HepG2 (cell line): ENCODE results near the gene VGLL4. TPM values are rescaled to one million over a fixed set of nuclear protein-coding genes. Genes with fewer than 3 reads are reported as not detected.
A peak's percentile ranks its signal among the peaks of the same experiment; 100 is the strongest.

Source experiments
- ATAD3A ChIP-seq: sonication (generic); formaldehyde crosslinking; IDR thresholded peaks from 2 replicates; pipeline ENCODE4 v1.4.0; 2020; ENCODE audit warnings: missing genetic modification reagents
- ERF ChIP-seq: IDR thresholded peaks from 2 replicates; pipeline ENCODE4 v1.6.1; 2018; ENCODE audit warnings: missing biosample characterization, missing genetic modification reagents
- ISL2 ChIP-seq: sonication (generic); formaldehyde crosslinking; IDR thresholded peaks from 2 replicates; pipeline ENCODE4 v1.5.0; 2020; ENCODE audit warnings: missing genetic modification reagents
- KLF6 ChIP-seq: IDR thresholded peaks from 2 replicates; pipeline ENCODE4 v1.8.0; 2016; ENCODE audit warnings: missing biosample characterization, missing genetic modification reagents
- MLLT10 ChIP-seq: sonication (generic); formaldehyde crosslinking; IDR thresholded peaks from 2 replicates; pipeline ENCODE4 v1.4.0; 2020; ENCODE audit warnings: missing genetic modification reagents
- MTA1 ChIP-seq: sonication (generic); formaldehyde crosslinking; IDR thresholded peaks from 2 replicates; pipeline ENCODE4 v1.4.0; 2020; ENCODE audit warnings: missing genetic modification reagents, mild to moderate bottlenecking, borderline replicate concordance
- NR2F1 ChIP-seq, 2 experiments: fragments of 450-650 bp in 1 of 2; formaldehyde crosslinking in 1 of 2; IDR thresholded peaks; 2 replicates each; pipeline versions ENCODE4 v1.5.0 to v1.6.1; 2016 to 2020; ENCODE audit warnings: mild to moderate bottlenecking in 1 of 2, missing compliant biosample characterization in 1 of 2, missing genetic modification reagents in 1 of 2, moderate library complexity in 1 of 2
- RARG ChIP-seq: sonication (generic); formaldehyde crosslinking; IDR thresholded peaks from 2 replicates; pipeline ENCODE4 v1.4.0; 2020; ENCODE audit warnings: low read depth, mild to moderate bottlenecking, missing genetic modification reagents
- RNF2 ChIP-seq: fragments of 450-650 bp; conservative IDR thresholded peaks from 2 replicates; pipeline ENCODE4 v1.6.1; 2016; ENCODE audit warnings: low read depth
- SNAPC2 ChIP-seq: sonication (generic); formaldehyde crosslinking; IDR thresholded peaks from 2 replicates; pipeline ENCODE4 v1.8.1; 2022; ENCODE audit warnings: mild to moderate bottlenecking, missing genetic modification reagents
- SOX6 ChIP-seq, 2 experiments: fragments of 450-650 bp in 1 of 2; sonication (generic) in 1 of 2; formaldehyde crosslinking in 1 of 2; IDR thresholded peaks; 2 replicates each; pipeline versions ENCODE4 v1.4.0 to v1.6.1; 2017 to 2020; ENCODE audit warnings: antibody characterized with exemption in 1 of 2, mild to moderate bottlenecking in 1 of 2, missing genetic modification reagents in 1 of 2
- TEAD3 ChIP-seq: optimal IDR thresholded peaks from 2 replicates; pipeline ENCODE3; 2016; ENCODE audit warnings: borderline replicate concordance
- ZBTB1 ChIP-seq: sonication (generic); formaldehyde crosslinking; IDR thresholded peaks from 2 replicates; pipeline ENCODE4 v1.4.0; 2020; ENCODE audit warnings: missing genetic modification reagents, borderline replicate concordance
- ZNF260 ChIP-seq: sonication (generic); formaldehyde crosslinking; IDR thresholded peaks from 2 replicates; pipeline ENCODE4 v1.4.0; 2020; ENCODE audit warnings: missing genetic modification reagents, low read depth, mild to moderate bottlenecking, borderline replicate concordance
- ZNF430 ChIP-seq: sonication (generic); formaldehyde crosslinking; IDR thresholded peaks from 2 replicates; pipeline ENCODE4 v1.9.0; 2021; ENCODE audit warnings: mild to moderate bottlenecking, missing genetic modification reagents
- ZNF530 ChIP-seq: sonication (generic); formaldehyde crosslinking; IDR thresholded peaks from 2 replicates; pipeline ENCODE4 v1.5.0; 2020; ENCODE audit warnings: low read depth, mild to moderate bottlenecking, missing genetic modification reagents
- ZNF556 ChIP-seq: sonication (generic); formaldehyde crosslinking; IDR thresholded peaks from 2 replicates; pipeline ENCODE4 v1.4.0; 2020; ENCODE audit warnings: mild to moderate bottlenecking, missing genetic modification reagents, borderline replicate concordance
- ZNF75D ChIP-seq: sonication (generic); formaldehyde crosslinking; IDR thresholded peaks from 2 replicates; pipeline ENCODE4 v1.8.1; 2023; ENCODE audit warnings: missing genetic modification reagents, mild to moderate bottlenecking, borderline replicate concordance
- ZNF766 ChIP-seq: sonication (generic); formaldehyde crosslinking; IDR thresholded peaks from 2 replicates; pipeline ENCODE4 v1.5.0; 2020; ENCODE audit warnings: missing genetic modification reagents, borderline replicate concordance
- polyA plus RNA-seq, 8 experiments: library from polyadenylated mRNA; depleted of rRNA in 3 of 8; stranded (reverse) in 7 of 8; unstranded in 1 of 8; fragments of >200 nt; fragmentation: Illumina TruSeq in 4 of 8; extraction: Trizol in 4 of 8; gene quantifications; 2 replicates each; pipeline versions ENCODE4 v1.2.1 to v1.2.3, GENCODE V29; 2011 to 2016; ENCODE audit warnings: low read depth in 4 of 8, missing spikeins in 1 of 8, mixed read lengths in 1 of 8; ENCODE audit not compliant: insufficient read depth in 1 of 8
- total RNA-seq, 5 experiments: library from RNA; depleted of rRNA; stranded (reverse); fragments of >200 nt; fragmentation: Illumina TruSeq; extraction: Trizol; gene quantifications; 2 replicates each; pipeline ENCODE4 v1.2.3, GENCODE V29; 2016; ENCODE audit warnings: low read depth in 1 of 5
- TF ChIP-seq, protein P1 (sequence below): sonication (generic); formaldehyde crosslinking; IDR thresholded peaks from 2 replicates; pipeline ENCODE4 v1.9.0; 2021; ENCODE audit warnings: missing genetic modification reagents, mild to moderate bottlenecking, borderline replicate concordance
- TF ChIP-seq, protein P2 (sequence below): sonication (generic); formaldehyde crosslinking; IDR thresholded peaks from 2 replicates; pipeline ENCODE4 v1.4.0; 2020; ENCODE audit warnings: missing genetic modification reagents; ENCODE audit errors: not compliant biosample characterization
- TF ChIP-seq, protein P3 (sequence below): sonication (generic); formaldehyde crosslinking; IDR thresholded peaks from 2 replicates; pipeline ENCODE4 v1.4.0; 2020; ENCODE audit warnings: missing genetic modification reagents, mild to moderate bottlenecking, borderline replicate concordance
- TF ChIP-seq, protein P4 (sequence below): sonication (generic); formaldehyde crosslinking; IDR thresholded peaks from 2 replicates; pipeline ENCODE4 v1.5.0; 2020; ENCODE audit warnings: missing genetic modification reagents
- TF ChIP-seq, protein P5 (sequence below): sonication (generic); formaldehyde crosslinking; IDR thresholded peaks from 2 replicates; pipeline ENCODE4 v1.5.0; 2020; ENCODE audit warnings: mild to moderate bottlenecking, missing genetic modification reagents, moderate library complexity

The VGLL4 gene
- total and polyA plus RNA-seq, 2 of the 13 experiments (the other 11 are each of a cell fraction or from before 2014, with no cell fraction given) = 23.2 to 39.0 TPM

DNA sequence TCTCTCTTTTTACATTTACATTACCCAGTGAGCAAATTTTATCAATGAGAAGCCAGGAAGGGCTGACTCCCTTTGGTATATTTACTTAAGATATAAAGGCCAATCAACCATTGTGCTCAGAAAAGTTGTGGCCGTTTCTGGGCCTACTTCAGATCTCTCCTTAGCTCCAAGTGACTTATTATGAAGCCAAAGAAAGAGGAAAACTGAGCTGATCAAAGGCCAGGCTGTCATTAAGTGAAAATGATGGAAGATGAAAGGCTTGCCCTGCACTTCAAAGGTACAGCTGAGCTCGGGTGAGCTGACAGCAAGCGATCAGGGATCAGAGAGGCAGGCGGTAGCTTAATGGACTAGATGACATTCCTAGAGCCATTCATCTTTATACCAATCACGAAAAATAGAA, 24.8 kb downstream of the VGLL4 start (continued):
- no peak for TF ChIP-seq ZNF766 (CRISPR knock-in tag)
- TF ChIP-seq, protein P1, sequence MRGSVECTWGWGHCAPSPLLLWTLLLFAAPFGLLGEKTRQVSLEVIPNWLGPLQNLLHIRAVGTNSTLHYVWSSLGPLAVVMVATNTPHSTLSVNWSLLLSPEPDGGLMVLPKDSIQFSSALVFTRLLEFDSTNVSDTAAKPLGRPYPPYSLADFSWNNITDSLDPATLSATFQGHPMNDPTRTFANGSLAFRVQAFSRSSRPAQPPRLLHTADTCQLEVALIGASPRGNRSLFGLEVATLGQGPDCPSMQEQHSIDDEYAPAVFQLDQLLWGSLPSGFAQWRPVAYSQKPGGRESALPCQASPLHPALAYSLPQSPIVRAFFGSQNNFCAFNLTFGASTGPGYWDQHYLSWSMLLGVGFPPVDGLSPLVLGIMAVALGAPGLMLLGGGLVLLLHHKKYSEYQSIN (CRISPR knock-in tag) = no peak
- TF ChIP-seq ATAD3A (CRISPR knock-in tag) = no peak
- TF ChIP-seq, protein P2, sequence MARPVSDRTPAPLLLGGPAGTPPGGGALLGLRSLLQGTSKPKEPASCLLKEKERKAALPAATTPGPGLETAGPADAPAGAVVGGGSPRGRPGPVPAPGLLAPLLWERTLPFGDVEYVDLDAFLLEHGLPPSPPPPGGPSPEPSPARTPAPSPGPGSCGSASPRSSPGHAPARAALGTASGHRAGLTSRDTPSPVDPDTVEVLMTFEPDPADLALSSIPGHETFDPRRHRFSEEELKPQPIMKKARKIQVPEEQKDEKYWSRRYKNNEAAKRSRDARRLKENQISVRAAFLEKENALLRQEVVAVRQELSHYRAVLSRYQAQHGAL (CRISPR knock-in tag) = no peak
- TF ChIP-seq MTA1 = no peak
- no peak for TF ChIP-seq RNF2
- TF ChIP-seq TEAD3 (CRISPR knock-in tag) = peak; percentile 62
- TF ChIP-seq ZNF556 = no peak
- TF ChIP-seq ZBTB1 (CRISPR knock-in tag) = no peak
- TF ChIP-seq ERF = peak; percentile 79
- no peak for TF ChIP-seq KLF6 (CRISPR knock-in tag)
- peak in 1 of 2 experiments; percentile 62; a peak in 2 of 4 replicates for TF ChIP-seq NR2F1 (CRISPR knock-in tag; IDR thresholded peaks at IDR 0.05)
- TF ChIP-seq, protein P3, sequence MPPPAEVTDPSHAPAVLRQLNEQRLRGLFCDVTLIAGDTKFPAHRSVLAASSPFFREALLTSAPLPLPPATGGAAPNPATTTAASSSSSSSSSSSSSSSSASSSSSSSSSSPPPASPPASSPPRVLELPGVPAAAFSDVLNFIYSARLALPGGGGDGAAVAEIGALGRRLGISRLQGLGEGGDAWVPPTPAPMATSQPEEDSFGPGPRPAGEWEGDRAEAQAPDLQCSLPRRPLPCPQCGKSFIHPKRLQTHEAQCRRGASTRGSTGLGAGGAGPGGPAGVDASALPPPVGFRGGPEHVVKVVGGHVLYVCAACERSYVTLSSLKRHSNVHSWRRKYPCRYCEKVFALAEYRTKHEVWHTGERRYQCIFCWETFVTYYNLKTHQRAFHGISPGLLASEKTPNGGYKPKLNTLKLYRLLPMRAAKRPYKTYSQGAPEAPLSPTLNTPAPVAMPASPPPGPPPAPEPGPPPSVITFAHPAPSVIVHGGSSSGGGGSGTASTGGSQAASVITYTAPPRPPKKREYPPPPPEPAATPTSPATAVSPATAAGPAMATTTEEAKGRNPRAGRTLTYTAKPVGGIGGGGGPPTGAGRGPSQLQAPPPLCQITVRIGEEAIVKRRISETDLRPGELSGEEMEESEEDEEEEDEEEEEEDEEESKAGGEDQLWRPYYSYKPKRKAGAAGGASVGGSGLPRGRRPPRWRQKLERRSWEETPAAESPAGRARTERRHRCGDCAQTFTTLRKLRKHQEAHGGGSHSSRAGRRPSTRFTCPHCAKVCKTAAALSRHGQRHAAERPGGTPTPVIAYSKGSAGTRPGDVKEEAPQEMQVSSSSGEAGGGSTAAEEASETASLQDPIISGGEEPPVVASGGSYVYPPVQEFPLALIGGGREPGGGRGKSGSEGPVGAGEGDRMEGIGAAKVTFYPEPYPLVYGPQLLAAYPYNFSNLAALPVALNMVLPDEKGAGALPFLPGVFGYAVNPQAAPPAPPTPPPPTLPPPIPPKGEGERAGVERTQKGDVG (CRISPR knock-in tag) = no peak
- no peak for TF ChIP-seq ZNF75D (CRISPR knock-in tag)
- TF ChIP-seq ZNF260 = no peak
- no peak for TF ChIP-seq SOX6 (IDR thresholded peaks at IDR 0.05)
- TF ChIP-seq SOX6 (CRISPR knock-in tag; IDR thresholded peaks at IDR 0.05) = peak; percentile 85
- TF ChIP-seq, protein P4, sequence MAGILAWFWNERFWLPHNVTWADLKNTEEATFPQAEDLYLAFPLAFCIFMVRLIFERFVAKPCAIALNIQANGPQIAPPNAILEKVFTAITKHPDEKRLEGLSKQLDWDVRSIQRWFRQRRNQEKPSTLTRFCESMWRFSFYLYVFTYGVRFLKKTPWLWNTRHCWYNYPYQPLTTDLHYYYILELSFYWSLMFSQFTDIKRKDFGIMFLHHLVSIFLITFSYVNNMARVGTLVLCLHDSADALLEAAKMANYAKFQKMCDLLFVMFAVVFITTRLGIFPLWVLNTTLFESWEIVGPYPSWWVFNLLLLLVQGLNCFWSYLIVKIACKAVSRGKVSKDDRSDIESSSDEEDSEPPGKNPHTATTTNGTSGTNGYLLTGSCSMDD = no peak
- TF ChIP-seq, protein P5, sequence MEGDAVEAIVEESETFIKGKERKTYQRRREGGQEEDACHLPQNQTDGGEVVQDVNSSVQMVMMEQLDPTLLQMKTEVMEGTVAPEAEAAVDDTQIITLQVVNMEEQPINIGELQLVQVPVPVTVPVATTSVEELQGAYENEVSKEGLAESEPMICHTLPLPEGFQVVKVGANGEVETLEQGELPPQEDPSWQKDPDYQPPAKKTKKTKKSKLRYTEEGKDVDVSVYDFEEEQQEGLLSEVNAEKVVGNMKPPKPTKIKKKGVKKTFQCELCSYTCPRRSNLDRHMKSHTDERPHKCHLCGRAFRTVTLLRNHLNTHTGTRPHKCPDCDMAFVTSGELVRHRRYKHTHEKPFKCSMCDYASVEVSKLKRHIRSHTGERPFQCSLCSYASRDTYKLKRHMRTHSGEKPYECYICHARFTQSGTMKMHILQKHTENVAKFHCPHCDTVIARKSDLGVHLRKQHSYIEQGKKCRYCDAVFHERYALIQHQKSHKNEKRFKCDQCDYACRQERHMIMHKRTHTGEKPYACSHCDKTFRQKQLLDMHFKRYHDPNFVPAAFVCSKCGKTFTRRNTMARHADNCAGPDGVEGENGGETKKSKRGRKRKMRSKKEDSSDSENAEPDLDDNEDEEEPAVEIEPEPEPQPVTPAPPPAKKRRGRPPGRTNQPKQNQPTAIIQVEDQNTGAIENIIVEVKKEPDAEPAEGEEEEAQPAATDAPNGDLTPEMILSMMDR = no peak
- peak; percentile 99 for TF ChIP-seq ISL2
- TF ChIP-seq ZNF530 (CRISPR knock-in tag) = no peak
- TF ChIP-seq ZNF430 (CRISPR knock-in tag) = no peak
- TF ChIP-seq RARG = no peak
- TF ChIP-seq MLLT10 = no peak
- TF ChIP-seq SNAPC2 = no peak
